GM23338 (cell line): ENCODE data around the gene KDSR. TPM values are rescaled to one million over a fixed set of nuclear protein-coding genes. Genes with fewer than 3 reads are reported as not detected.

ENCODE experiments used
- ATAC-seq: fragments of 200-7000 bp; cut with Tn5 transposase; 3 replicates; pipeline ENCODE4 v1.9.1; 2020
- DNase-seq: peaks from one replicate; pipeline ENCODE4 v3.0.0-alpha.2; 2015; ENCODE audit warnings: low spot score
- H2AFZ ChIP-seq: fragments of 200-600 bp; sonication (generic); 2 replicates; pipeline ENCODE4 v1.8.0; 2016; ENCODE audit warnings: antibody characterized with exemption, mild to moderate bottlenecking, moderate library complexity
- H3F3A ChIP-seq: fragments of 200-600 bp; sonication (generic); replicated peaks from 2 replicates; pipeline ENCODE4 v1.8.0; 2017; ENCODE audit warnings: antibody characterized with exemption, mixed run types, low read depth
- H3K27ac ChIP-seq: fragments of 200-600 bp; sonication (generic); 2 replicates; pipeline ENCODE4 v1.6.1; 2016; ENCODE audit warnings: low read depth
- H3K27me3 ChIP-seq: fragments of 200-600 bp; sonication (generic); 2 replicates; pipeline ENCODE4 v1.8.0; 2016; ENCODE audit warnings: mild to moderate bottlenecking, mixed run types, moderate library complexity; ENCODE audit not compliant: insufficient read depth
- H3K36me3 ChIP-seq: fragments of 200-600 bp; sonication (generic); 2 replicates; pipeline ENCODE4 v1.8.0; 2016; ENCODE audit warnings: mild to moderate bottlenecking; ENCODE audit not compliant: insufficient read depth
- H3K4me1 ChIP-seq: fragments of 200-600 bp; sonication (generic); 2 replicates; pipeline ENCODE4 v1.8.0; 2016; ENCODE audit warnings: mild to moderate bottlenecking, moderate library complexity; ENCODE audit not compliant: insufficient read depth
- H3K4me2 ChIP-seq: fragments of 200-600 bp; sonication (generic); 2 replicates; pipeline ENCODE4 v1.7.1; 2017; ENCODE audit warnings: mixed run types
- H3K4me3 ChIP-seq: fragments of 200-600 bp; sonication (generic); 2 replicates; pipeline ENCODE4 v1.6.1; 2016; ENCODE audit warnings: mixed run types
- H3K79me2 ChIP-seq: fragments of 200-600 bp; sonication (generic); replicated peaks from 2 replicates; pipeline ENCODE4 v1.8.0; 2017; ENCODE audit warnings: mild to moderate bottlenecking; ENCODE audit not compliant: insufficient read depth
- H3K9me2 ChIP-seq: fragments of 200-600 bp; sonication (generic); 2 replicates; pipeline ENCODE4 v1.8.0; 2017; ENCODE audit not compliant: insufficient read depth
- H4K20me1 ChIP-seq: fragments of 200-600 bp; sonication (generic); replicated peaks from 2 replicates; pipeline ENCODE4 v1.8.0; 2017; ENCODE audit warnings: mild to moderate bottlenecking; ENCODE audit not compliant: insufficient read depth
- H3K27ac Mint-ChIP-seq: 2 replicates; pipeline ENCODE4 v1.8.0; 2020; ENCODE audit warnings: inconsistent platforms, mild to moderate bottlenecking, moderate library complexity, mixed read lengths
- H3K27me3 Mint-ChIP-seq: 3 replicates; pipeline ENCODE4 v1.8.0; 2022; ENCODE audit warnings: low read depth, mild to moderate bottlenecking, moderate library complexity, mixed read lengths, inconsistent platforms; ENCODE audit not compliant: insufficient read depth, poor library complexity
- H3K36me3 Mint-ChIP-seq: 3 replicates; pipeline ENCODE4 v1.8.0; 2021; ENCODE audit warnings: low read depth, mild to moderate bottlenecking, inconsistent platforms, moderate library complexity, mixed read lengths
- H3K4me1 Mint-ChIP-seq: 3 replicates; pipeline ENCODE4 v1.8.0; 2020; ENCODE audit warnings: mild to moderate bottlenecking, inconsistent platforms, mixed read lengths
- H3K4me3 Mint-ChIP-seq: 3 replicates; pipeline ENCODE4 v1.8.0; 2021; ENCODE audit warnings: moderate library complexity, mild to moderate bottlenecking, inconsistent platforms, mixed read lengths
- H3K9me3 Mint-ChIP-seq: 3 replicates; pipeline ENCODE4 v1.8.0; 2020; ENCODE audit warnings: moderate library complexity, mild to moderate bottlenecking, inconsistent platforms, mixed read lengths
- ETS1 ChIP-seq: IDR thresholded peaks from 2 replicates; pipeline ENCODE4 v1.6.1; 2016; ENCODE audit warnings: antibody characterized with exemption
- NANOG ChIP-seq: IDR thresholded peaks from 2 replicates; pipeline ENCODE4 v1.6.1; 2016; ENCODE audit warnings: antibody characterized with exemption, borderline replicate concordance
- STAT1 ChIP-seq: IDR thresholded peaks from one replicate; pipeline ENCODE4 v1.6.1; 2016; ENCODE audit warnings: antibody characterized with exemption; ENCODE audit not compliant: unreplicated experiment
- ZNF331 ChIP-seq: fragments of 250-450 bp; sonication (Bioruptor Pico); IDR thresholded peaks from 2 replicates; pipeline ENCODE4 v1.5.0; 2020; ENCODE audit warnings: low read depth, mild to moderate bottlenecking, moderate library complexity
- ZNF462 ChIP-seq: fragments of 250-450 bp; sonication (Bioruptor Pico); IDR thresholded peaks from 2 replicates; pipeline ENCODE4 v1.5.0; 2020; ENCODE audit warnings: mild to moderate bottlenecking, moderate library complexity
- polyA plus RNA-seq: library from polyadenylated mRNA; unstranded; fragments of >200 nt; fragmentation: Nextera tagmentation; extraction: Ambion mirVana; gene quantifications from 2 replicates; pipeline ENCODE4 v1.2.1, GENCODE V29; 2016
- total RNA-seq: library from RNA; depleted of rRNA; stranded (reverse); fragments of >200 nt; shearing (Covaris generic); gene quantifications from 2 replicates; pipeline ENCODE4 v1.2.3, GENCODE V29; 2014

The KDSR gene
- total and polyA plus RNA-seq, 2 experiments from 2014 or later, result 23.7 to 36.3 TPM

- H3K36me3 ChIP-seq, result no peaks in the 10 kb centered on the region
- no peak overlapping the region for H3K27ac ChIP-seq
- TF ChIP-seq ZNF331 (CRISPR knock-in tag) (no peak), ZNF462 (CRISPR knock-in tag) (no peak), STAT1 (no peak), ETS1 (no peak), NANOG (no peak)
- no peaks in the 10 kb centered on the region for H4K20me1 ChIP-seq
- H3K27me3 ChIP-seq, result peaks cover 16% of the 10 kb centered on the region
- DNase-seq, result no peak
- H3K4me3 ChIP-seq, result no peak overlapping the region
- Mint-ChIP-seq H3K9me3 (no peaks in the 10 kb centered on the region; the same call in 2 of the 3 replicates), H3K4me1 (peaks cover 11% of the 10 kb centered on the region), H3K4me3 (no peak overlapping the region), H3K27ac (peak overlapping the region; percentile 72; the same call in 1 of the 2 replicates), H3K36me3 (no peaks in the 10 kb centered on the region; the same call in 2 of the 3 replicates), H3K27me3 (peaks cover 10% of the 10 kb centered on the region)
- no peak overlapping the region for H3K4me2 ChIP-seq
- no peak overlapping the region for H2AFZ ChIP-seq
- ATAC-seq, result no peak
- H3K4me1 ChIP-seq, result peaks cover 11% of the 10 kb centered on the region; the same call in 1 of the 2 replicates
- no peaks in the 10 kb centered on the region for H3K9me2 ChIP-seq
- no peaks in the 10 kb centered on the region for H3F3A ChIP-seq
- no peaks in the 10 kb centered on the region for H3K79me2 ChIP-seq
These were observed 41.8 kb downstream of the KDSR start for GRCh38 chr18:63325086-63325686.
